OCI-LY1 (cell line): ENCODE data around the gene FLRT1.

Experiments used
- H2AFZ ChIP-seq: fragments of 200-600 bp; sonication (generic), shearing (Covaris generic); 2 replicates; pipeline ENCODE4 v1.6.0; 2014; ENCODE audit warnings: antibody characterized with exemption, mild to moderate bottlenecking, low read length
- H3F3A ChIP-seq: fragments of 200-600 bp; sonication (generic), shearing (Covaris generic); 2 replicates; pipeline ENCODE4 v1.6.0; 2014; ENCODE audit warnings: mild to moderate bottlenecking, antibody characterized with exemption, low read length, moderate library complexity; ENCODE audit not compliant: insufficient read depth
- H3K27ac ChIP-seq: fragments of 200-600 bp; sonication (generic); 2 replicates; pipeline ENCODE4 v1.5.1; 2014; ENCODE audit warnings: low read length, mixed run types, mild to moderate bottlenecking, low read depth; ENCODE audit not compliant: poor library complexity, severe bottlenecking
- H3K27me3 ChIP-seq: fragments of 200-600 bp; sonication (generic); 2 replicates; pipeline ENCODE4 v1.6.0; 2014; ENCODE audit warnings: antibody characterized with exemption, mild to moderate bottlenecking, low read length, moderate library complexity; ENCODE audit not compliant: insufficient read depth
- H3K36me3 ChIP-seq: fragments of 200-600 bp; sonication (generic); 2 replicates; pipeline ENCODE4 v1.6.1; 2014; ENCODE audit warnings: mild to moderate bottlenecking, antibody characterized with exemption, low read length, moderate library complexity, mixed read lengths; ENCODE audit not compliant: insufficient read depth
- H3K4me1 ChIP-seq: fragments of 200-600 bp; sonication (generic); 2 replicates; pipeline ENCODE4 v1.5.1; 2014; ENCODE audit warnings: mild to moderate bottlenecking, low read length, moderate library complexity; ENCODE audit not compliant: insufficient read depth, severe bottlenecking
- H3K4me2 ChIP-seq: fragments of 200-600 bp; sonication (generic), shearing (Covaris generic); 2 replicates; pipeline ENCODE4 v1.6.1; 2014; ENCODE audit warnings: low read length
- H3K4me3 ChIP-seq: fragments of 200-600 bp; sonication (generic); 2 replicates; pipeline ENCODE4 v1.5.1; 2014; ENCODE audit warnings: low read length, low read depth, mild to moderate bottlenecking, mixed read lengths; ENCODE audit not compliant: poor library complexity, severe bottlenecking
- H3K79me2 ChIP-seq: fragments of 200-600 bp; shearing (Covaris generic); 2 replicates; pipeline ENCODE4 v1.6.1; 2016; ENCODE audit warnings: mixed run types, low read length, mixed read lengths; ENCODE audit not compliant: insufficient read depth
- H3K9ac ChIP-seq: fragments of 200-600 bp; sonication (generic), shearing (Covaris generic); 2 replicates; pipeline ENCODE4 v1.6.1; 2014; ENCODE audit warnings: mild to moderate bottlenecking, low read length, mixed read lengths
- H3K9me2 ChIP-seq: fragments of 200-600 bp; sonication (generic), shearing (Covaris generic); 2 replicates; pipeline ENCODE4 v1.6.1; 2014; ENCODE audit warnings: low read depth, mild to moderate bottlenecking, low read length, mixed read lengths
- H3K9me3 ChIP-seq: fragments of 200-600 bp; shearing (Covaris generic); 2 replicates; pipeline ENCODE4 v1.6.1; 2014; ENCODE audit warnings: low read length, mixed read lengths
- H4K20me1 ChIP-seq: fragments of 200-600 bp; sonication (generic), shearing (Covaris generic); 2 replicates; pipeline ENCODE4 v1.6.0; 2016; ENCODE audit warnings: mild to moderate bottlenecking, low read length; ENCODE audit not compliant: insufficient read depth
- EZH2 ChIP-seq: fragments of 200-600 bp; sonication (generic), shearing (Covaris generic); IDR thresholded peaks from 2 replicates; pipeline ENCODE4 v1.8.0; 2017; ENCODE audit warnings: borderline replicate concordance, mixed run types, mild to moderate bottlenecking, antibody characterized with exemption, low read length, moderate library complexity, mixed read lengths
- TF ChIP-seq, protein P1 (sequence below): fragments of 200-600 bp; sonication (generic), shearing (Covaris generic); IDR thresholded peaks from 2 replicates; pipeline ENCODE4 v1.5.1; 2017; ENCODE audit warnings: mild to moderate bottlenecking, antibody characterized with exemption, low read length, moderate library complexity, mixed read lengths

Gene FLRT1

GRCh38 chr11:64052436-64052835 is 16.7 kb downstream of the FLRT1 start:
- H4K20me1 ChIP-seq: no peaks in the 10 kb centered on the region

DNA sequence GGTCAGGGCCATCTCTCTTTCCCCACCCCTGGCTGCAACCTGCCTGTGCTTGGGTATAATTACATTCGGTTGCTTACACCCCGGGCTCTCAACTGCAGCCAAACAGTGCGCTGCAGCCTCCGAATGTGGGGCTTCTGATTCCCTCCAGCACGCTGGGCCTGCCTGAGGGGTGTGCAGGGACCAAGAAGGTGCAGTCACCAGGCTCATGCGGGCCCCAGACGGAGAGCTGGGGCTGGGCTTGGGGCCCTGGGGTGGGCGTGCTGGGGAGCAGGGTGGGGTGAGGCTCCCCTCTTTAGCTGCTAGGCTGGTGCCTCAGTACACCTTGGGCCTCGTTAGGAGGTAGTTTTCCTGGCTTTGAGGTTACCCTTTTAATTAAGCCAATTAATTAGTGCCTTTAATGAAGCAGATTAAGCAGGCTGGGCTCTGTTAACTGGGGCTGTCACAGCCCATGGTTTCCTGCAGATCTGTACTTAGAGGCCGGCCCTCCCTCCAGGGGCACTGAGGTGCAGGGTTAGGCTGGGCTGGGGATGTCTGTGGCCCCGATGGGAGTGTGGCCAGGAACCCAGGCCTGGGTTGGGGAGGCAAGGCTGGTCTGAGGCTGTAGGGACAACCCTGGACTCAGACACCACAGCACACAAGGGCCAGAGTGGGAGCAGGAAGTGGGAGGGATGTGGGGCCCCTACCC is 17.3 kb downstream of the FLRT1 start:
- Histone ChIP-seq H3K36me3 (no peaks in the 10 kb centered on the region), H3K9me2 (no peaks in the 10 kb centered on the region), H3K4me1 (no peaks in the 10 kb centered on the region), H3K79me2 (no peaks in the 10 kb centered on the region), H3K27me3 (no peaks in the 10 kb centered on the region), H3F3A (no peaks in the 10 kb centered on the region), H3K9ac (no peak overlapping the region), H3K9me3 (no peaks in the 10 kb centered on the region), H4K20me1 (no peaks in the 10 kb centered on the region), H3K4me2 (no peak overlapping the region), H3K27ac (no peak overlapping the region), H2AFZ (no peak overlapping the region), H3K4me3 (no peak overlapping the region)
- TF ChIP-seq, protein P1, sequence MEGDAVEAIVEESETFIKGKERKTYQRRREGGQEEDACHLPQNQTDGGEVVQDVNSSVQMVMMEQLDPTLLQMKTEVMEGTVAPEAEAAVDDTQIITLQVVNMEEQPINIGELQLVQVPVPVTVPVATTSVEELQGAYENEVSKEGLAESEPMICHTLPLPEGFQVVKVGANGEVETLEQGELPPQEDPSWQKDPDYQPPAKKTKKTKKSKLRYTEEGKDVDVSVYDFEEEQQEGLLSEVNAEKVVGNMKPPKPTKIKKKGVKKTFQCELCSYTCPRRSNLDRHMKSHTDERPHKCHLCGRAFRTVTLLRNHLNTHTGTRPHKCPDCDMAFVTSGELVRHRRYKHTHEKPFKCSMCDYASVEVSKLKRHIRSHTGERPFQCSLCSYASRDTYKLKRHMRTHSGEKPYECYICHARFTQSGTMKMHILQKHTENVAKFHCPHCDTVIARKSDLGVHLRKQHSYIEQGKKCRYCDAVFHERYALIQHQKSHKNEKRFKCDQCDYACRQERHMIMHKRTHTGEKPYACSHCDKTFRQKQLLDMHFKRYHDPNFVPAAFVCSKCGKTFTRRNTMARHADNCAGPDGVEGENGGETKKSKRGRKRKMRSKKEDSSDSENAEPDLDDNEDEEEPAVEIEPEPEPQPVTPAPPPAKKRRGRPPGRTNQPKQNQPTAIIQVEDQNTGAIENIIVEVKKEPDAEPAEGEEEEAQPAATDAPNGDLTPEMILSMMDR: no peak
- TF ChIP-seq EZH2: no peak

More at GRCh38 chr11:64052436-64052835, 16.7 kb downstream of the FLRT1 start:
- Histone ChIP-seq H3K4me3 (no peak overlapping the region), H3K27me3 (no peaks in the 10 kb centered on the region), H3K27ac (no peak overlapping the region), H3K36me3 (no peaks in the 10 kb centered on the region), H3K79me2 (no peaks in the 10 kb centered on the region), H2AFZ (no peak overlapping the region), H3K9me2 (no peaks in the 10 kb centered on the region), H3F3A (no peaks in the 10 kb centered on the region), H3K9me3 (no peaks in the 10 kb centered on the region), H3K9ac (no peak overlapping the region), H3K4me1 (no peaks in the 10 kb centered on the region), H3K4me2 (no peak overlapping the region)
- TF ChIP-seq, protein P1: no peak
- TF ChIP-seq EZH2: no peak

- Histone ChIP-seq H3K79me2 (no peaks in the 10 kb centered on the region), H3K27ac (no peak overlapping the region), H3K9ac (no peak overlapping the region), H3K36me3 (no peaks in the 10 kb centered on the region), H3K27me3 (no peaks in the 10 kb centered on the region), H3K4me2 (no peak overlapping the region), H3K9me3 (no peaks in the 10 kb centered on the region), H3K9me2 (no peaks in the 10 kb centered on the region), H3K4me3 (no peak overlapping the region), H3K4me1 (no peaks in the 10 kb centered on the region), H3F3A (no peaks in the 10 kb centered on the region), H2AFZ (no peak overlapping the region), H4K20me1 (no peaks in the 10 kb centered on the region)
- no peak for TF ChIP-seq EZH2
- TF ChIP-seq, protein P1: no peak
These were observed 18.0 kb downstream of the FLRT1 start for GRCh38 chr11:64053699-64054098.
